ENCODE data around the gene SLAMF1. TPM values are rescaled to one million over a fixed set of nuclear protein-coding genes. Genes with fewer than 3 reads are reported as not detected.

SLAMF1 gene
- total and polyA plus RNA-seq, 4 donors = 0.09 to 1.1 (median 0.17) TPM

GRCh38 chr1:160658162-160658813 is 11.4 kb upstream of the SLAMF1 start (continued):
- TF ChIP-seq EGR1 (IDR thresholded peaks at IDR 0.05; ENCODE audit: low read depth in 2 of 2) (no peak), SP1 (IDR thresholded peaks at IDR 0.05) (no peak), ATF3 (IDR thresholded peaks at IDR 0.05) (no peak), HNF4A (conservative IDR thresholded peaks at IDR 0.05) (no peak), ZBTB33 (IDR thresholded peaks at IDR 0.05) (no peak)

- no peak overlapping the region for H3K27ac ChIP-seq (ENCODE audit: low read depth in 1 of 2, low read length in 2 of 2)
- no peaks in the 10 kb centered on the region for H3K36me3 ChIP-seq (ENCODE audit: control insufficient read depth in 4 of 4, insufficient read depth in 3 of 4, low read depth in 1 of 4, low read length in 3 of 4)
- no peaks in the 10 kb centered on the region for H3K4me1 ChIP-seq (ENCODE audit: control insufficient read depth in 4 of 4, insufficient read depth in 4 of 4, low read length in 3 of 4)
- DNase-seq (ENCODE audit: low spot score) = no peak
- H3K4me3 ChIP-seq (ENCODE audit: low read depth in 1 of 3, low read length in 3 of 3) = no peak overlapping the region
- no peak overlapping the region for H3K9ac ChIP-seq (ENCODE audit: low read depth in 1 of 2, low read length in 2 of 2)
- no peak for TF ChIP-seq HNF4G (IDR thresholded peaks at IDR 0.05)
- TF ChIP-seq JUND (IDR thresholded peaks at IDR 0.05) = no peak
- no peak for TF ChIP-seq EGR1 (IDR thresholded peaks at IDR 0.05; ENCODE audit: low read depth in 2 of 2)
- no peak for TF ChIP-seq ZBTB33 (IDR thresholded peaks at IDR 0.05)
- no peak for TF ChIP-seq TAF1 (conservative IDR thresholded peaks at IDR 0.05)
- no peak for TF ChIP-seq CTCF (IDR thresholded peaks at IDR 0.05; ENCODE audit: low read depth, low read length, missing input control)
- no peak for TF ChIP-seq FOXA2 (IDR thresholded peaks at IDR 0.05)
- TF ChIP-seq, protein P1, sequence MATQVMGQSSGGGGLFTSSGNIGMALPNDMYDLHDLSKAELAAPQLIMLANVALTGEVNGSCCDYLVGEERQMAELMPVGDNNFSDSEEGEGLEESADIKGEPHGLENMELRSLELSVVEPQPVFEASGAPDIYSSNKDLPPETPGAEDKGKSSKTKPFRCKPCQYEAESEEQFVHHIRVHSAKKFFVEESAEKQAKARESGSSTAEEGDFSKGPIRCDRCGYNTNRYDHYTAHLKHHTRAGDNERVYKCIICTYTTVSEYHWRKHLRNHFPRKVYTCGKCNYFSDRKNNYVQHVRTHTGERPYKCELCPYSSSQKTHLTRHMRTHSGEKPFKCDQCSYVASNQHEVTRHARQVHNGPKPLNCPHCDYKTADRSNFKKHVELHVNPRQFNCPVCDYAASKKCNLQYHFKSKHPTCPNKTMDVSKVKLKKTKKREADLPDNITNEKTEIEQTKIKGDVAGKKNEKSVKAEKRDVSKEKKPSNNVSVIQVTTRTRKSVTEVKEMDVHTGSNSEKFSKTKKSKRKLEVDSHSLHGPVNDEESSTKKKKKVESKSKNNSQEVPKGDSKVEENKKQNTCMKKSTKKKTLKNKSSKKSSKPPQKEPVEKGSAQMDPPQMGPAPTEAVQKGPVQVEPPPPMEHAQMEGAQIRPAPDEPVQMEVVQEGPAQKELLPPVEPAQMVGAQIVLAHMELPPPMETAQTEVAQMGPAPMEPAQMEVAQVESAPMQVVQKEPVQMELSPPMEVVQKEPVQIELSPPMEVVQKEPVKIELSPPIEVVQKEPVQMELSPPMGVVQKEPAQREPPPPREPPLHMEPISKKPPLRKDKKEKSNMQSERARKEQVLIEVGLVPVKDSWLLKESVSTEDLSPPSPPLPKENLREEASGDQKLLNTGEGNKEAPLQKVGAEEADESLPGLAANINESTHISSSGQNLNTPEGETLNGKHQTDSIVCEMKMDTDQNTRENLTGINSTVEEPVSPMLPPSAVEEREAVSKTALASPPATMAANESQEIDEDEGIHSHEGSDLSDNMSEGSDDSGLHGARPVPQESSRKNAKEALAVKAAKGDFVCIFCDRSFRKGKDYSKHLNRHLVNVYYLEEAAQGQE (IDR thresholded peaks at IDR 0.05) = no peak
- no peak for TF ChIP-seq SP1 (IDR thresholded peaks at IDR 0.05)
- no peak for TF ChIP-seq ATF3 (IDR thresholded peaks at IDR 0.05)
- TF ChIP-seq, protein P2, sequence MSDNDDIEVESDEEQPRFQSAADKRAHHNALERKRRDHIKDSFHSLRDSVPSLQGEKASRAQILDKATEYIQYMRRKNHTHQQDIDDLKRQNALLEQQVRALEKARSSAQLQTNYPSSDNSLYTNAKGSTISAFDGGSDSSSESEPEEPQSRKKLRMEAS (IDR thresholded peaks at IDR 0.05) = no peak
- no peak for TF ChIP-seq NR2F2 (IDR thresholded peaks at IDR 0.05)
- no peak for TF ChIP-seq GABPA (IDR thresholded peaks at IDR 0.05 in 1 of 2, conservative IDR thresholded peaks at IDR 0.05 in 1 of 2)
- no peak for TF ChIP-seq RAD21 (IDR thresholded peaks at IDR 0.05)
- TF ChIP-seq HNF4A (conservative IDR thresholded peaks at IDR 0.05) = no peak
- WGBS = 78% methylated on average over 5 of the region's 5 CpGs
- H3K27me3 ChIP-seq (ENCODE audit: control insufficient read depth in 4 of 4, insufficient read depth in 4 of 4, low read length in 3 of 4) = no peaks in the 10 kb centered on the region
- no peaks in the 10 kb centered on the region for H3K9me3 ChIP-seq (ENCODE audit: control insufficient read depth in 4 of 4, low read length in 3 of 4)
Observed at GRCh38 chr1:160657250-160657781, 10.5 kb upstream of the SLAMF1 start.
